Measurements from ENCODE around the gene CCT6A.
"Not testable (repeated sequence)": the region's sequence is repeated elsewhere in the genome, so short reads cannot be mapped to it uniquely, and the experiment has no call there.

The CCT6A gene

DNA sequence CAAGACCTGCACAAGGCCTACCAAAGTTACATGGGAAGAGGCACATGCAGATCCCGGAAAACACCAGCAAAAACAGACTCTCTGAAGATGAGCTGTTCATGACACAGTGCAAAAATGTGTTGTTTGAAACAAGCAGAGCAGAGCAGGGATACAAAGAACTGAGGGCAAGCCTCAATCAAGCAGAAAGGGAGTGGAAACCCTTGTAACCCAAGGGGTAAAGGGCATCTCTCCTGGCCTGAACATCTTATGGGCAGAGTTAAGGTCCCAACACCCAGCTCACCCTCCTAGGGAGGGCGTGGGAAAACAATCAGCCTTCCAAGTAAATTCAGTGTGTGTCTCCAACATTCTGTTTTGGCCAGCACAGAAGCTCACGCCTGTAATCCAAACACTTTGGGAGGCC lies 10.8 kb upstream of the CCT6A start:
- no peak for DNase-seq (ENCODE audit: low read depth)
- TF ChIP-seq, protein P1, sequence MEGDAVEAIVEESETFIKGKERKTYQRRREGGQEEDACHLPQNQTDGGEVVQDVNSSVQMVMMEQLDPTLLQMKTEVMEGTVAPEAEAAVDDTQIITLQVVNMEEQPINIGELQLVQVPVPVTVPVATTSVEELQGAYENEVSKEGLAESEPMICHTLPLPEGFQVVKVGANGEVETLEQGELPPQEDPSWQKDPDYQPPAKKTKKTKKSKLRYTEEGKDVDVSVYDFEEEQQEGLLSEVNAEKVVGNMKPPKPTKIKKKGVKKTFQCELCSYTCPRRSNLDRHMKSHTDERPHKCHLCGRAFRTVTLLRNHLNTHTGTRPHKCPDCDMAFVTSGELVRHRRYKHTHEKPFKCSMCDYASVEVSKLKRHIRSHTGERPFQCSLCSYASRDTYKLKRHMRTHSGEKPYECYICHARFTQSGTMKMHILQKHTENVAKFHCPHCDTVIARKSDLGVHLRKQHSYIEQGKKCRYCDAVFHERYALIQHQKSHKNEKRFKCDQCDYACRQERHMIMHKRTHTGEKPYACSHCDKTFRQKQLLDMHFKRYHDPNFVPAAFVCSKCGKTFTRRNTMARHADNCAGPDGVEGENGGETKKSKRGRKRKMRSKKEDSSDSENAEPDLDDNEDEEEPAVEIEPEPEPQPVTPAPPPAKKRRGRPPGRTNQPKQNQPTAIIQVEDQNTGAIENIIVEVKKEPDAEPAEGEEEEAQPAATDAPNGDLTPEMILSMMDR (conservative IDR thresholded peaks at IDR 0.05; ENCODE audit: control insufficient read depth, insufficient read depth, low read depth, low read length), result no peak

DNA sequence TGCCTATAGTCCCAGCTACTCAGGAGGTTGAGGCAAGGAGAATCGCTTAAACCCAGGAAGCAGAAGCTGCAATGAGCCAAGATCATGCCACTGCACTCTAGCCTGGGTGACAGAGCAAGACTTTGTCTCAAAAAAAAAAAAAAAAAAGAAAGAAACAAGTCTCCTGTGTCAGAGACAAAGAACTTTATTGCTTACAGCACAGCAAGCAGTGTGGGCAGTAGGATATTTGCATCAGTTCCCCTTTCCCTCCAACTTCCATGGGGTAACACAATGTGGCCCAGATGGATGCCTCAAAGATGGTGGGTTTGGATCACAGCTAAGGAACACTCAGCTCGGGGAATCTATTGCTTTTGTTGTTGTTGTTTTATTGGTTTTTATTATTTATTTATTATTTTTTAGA lies 5.8 kb upstream of the CCT6A start:
- DNase-seq (ENCODE audit: low read depth); H3K4me3 ChIP-seq (ENCODE audit: control insufficient read depth, low read depth, low read length): not testable (repeated sequence)

More for the DNA sequence above, 10.8 kb upstream of the CCT6A start:
- H3K4me3 ChIP-seq (ENCODE audit: control insufficient read depth, low read depth, low read length), result no peak overlapping the region

GRCh38 chr7:56046721-56047445 lies 4.7 kb upstream of the CCT6A start:
- TF ChIP-seq, protein P1 (conservative IDR thresholded peaks at IDR 0.05; ENCODE audit: control insufficient read depth, insufficient read depth, low read depth, low read length), result no peak
- H3K4me3 ChIP-seq (ENCODE audit: control insufficient read depth, low read depth, low read length), result no peak overlapping the region
- peak; percentile 73 for DNase-seq (ENCODE audit: low read depth)

GRCh38 chr7:56047446-56048116 lies 4.0 kb upstream of the CCT6A start:
- not testable (repeated sequence) for DNase-seq (ENCODE audit: low read depth); H3K4me3 ChIP-seq (ENCODE audit: control insufficient read depth, low read depth, low read length)

- H3K4me3 ChIP-seq (ENCODE audit: control insufficient read depth, low read depth, low read length), result no peak overlapping the region
- DNase-seq (ENCODE audit: low read depth), result no peak
- TF ChIP-seq, protein P1 (conservative IDR thresholded peaks at IDR 0.05; ENCODE audit: control insufficient read depth, insufficient read depth, low read depth, low read length), result no peak
These were observed 3.3 kb upstream of the CCT6A start for GRCh38 chr7:56048245-56048644.

- H3K4me3 ChIP-seq (ENCODE audit: control insufficient read depth, low read depth, low read length); DNase-seq (ENCODE audit: low read depth): not testable (repeated sequence)
These were observed 2.8 kb upstream of the CCT6A start for GRCh38 chr7:56048763-56049162.

GRCh38 chr7:56051053-56051338 lies 569 bp upstream of the CCT6A start:
- DNase-seq (ENCODE audit: low read depth), result no peak
- TF ChIP-seq, protein P1 (conservative IDR thresholded peaks at IDR 0.05; ENCODE audit: control insufficient read depth, insufficient read depth, low read depth, low read length), result no peak
- peak overlapping the region; percentile 94 for H3K4me3 ChIP-seq (ENCODE audit: control insufficient read depth, low read depth, low read length)

DNA sequence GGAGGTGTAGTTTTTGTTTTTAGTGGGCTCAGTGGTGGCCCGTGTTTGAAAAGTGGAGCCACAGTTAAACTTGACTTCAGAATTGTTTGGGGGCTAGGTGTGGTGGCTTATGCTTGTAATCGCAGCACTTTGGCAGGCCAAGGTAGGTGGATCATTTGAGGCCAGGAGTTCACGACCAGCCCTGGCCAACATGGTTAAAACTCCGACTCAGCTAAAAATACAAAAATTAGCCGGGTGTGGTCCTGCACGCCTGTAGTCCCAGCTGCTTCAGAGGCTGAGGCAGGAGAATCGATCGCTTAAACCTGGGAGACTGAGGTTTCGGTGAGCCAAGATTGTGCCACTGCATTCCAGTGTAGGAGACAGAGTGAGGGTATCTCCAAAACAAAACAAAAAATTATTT lies 1.8 kb downstream of the CCT6A start:
- H3K4me3 ChIP-seq (ENCODE audit: control insufficient read depth, low read depth, low read length), result no peak overlapping the region
- TF ChIP-seq, protein P1 (conservative IDR thresholded peaks at IDR 0.05; ENCODE audit: control insufficient read depth, insufficient read depth, low read depth, low read length), result no peak

More for the DNA sequence above, 1.8 kb downstream of the CCT6A start:
- no peak for DNase-seq (ENCODE audit: low read depth)

Data from fibroblast of mammary gland (primary cell).